ENCODE measurements around the gene RASSF7.

The RASSF7 gene

GRCh38 chr11:577611-577894 is 16.8 kb downstream of the RASSF7 start:
- CTCF ChIA-PET = interaction anchor here (0.6 kb wide), 1 partner anchor 353 kb away, joined by 3 read pairs; no protein-coding TSS in a partner anchor
- no peaks in the 10 kb centered on the region for H3K9me3 ChIP-seq (ENCODE audit: control insufficient read depth, insufficient read depth, low read depth, low read length)
- H3K4me3 ChIP-seq (ENCODE audit: low read depth, low read length) = peak overlapping the region; percentile 75
- no peak for TF ChIP-seq ZNF26 (tag by site-specific recombination; IDR thresholded peaks at IDR 0.05)
- TF ChIP-seq ZNF335 (tag by site-specific recombination; conservative IDR thresholded peaks at IDR 0.05) = peak; percentile 91
- peaks cover 5% of the 10 kb centered on the region for H3K4me1 ChIP-seq (ENCODE audit: control insufficient read depth, insufficient read depth, low read length)
- H3K27ac ChIP-seq (ENCODE audit: extremely low read depth, low read depth, low read length) = no peak overlapping the region
- POLR2A ChIA-PET = no interaction called here
- H3K36me3 ChIP-seq (ENCODE audit: control insufficient read depth in 2 of 2, insufficient read depth in 1 of 2, low read length in 2 of 2) = peaks cover 0 to 36% of the 10 kb centered on the region in 2 experiments; a peak in 2 of 3 replicates

GRCh38 chr11:578276-579035 is 17.7 kb downstream of the RASSF7 start:
- H3K9me3 ChIP-seq (ENCODE audit: control insufficient read depth, insufficient read depth, low read depth, low read length) = no peaks in the 10 kb centered on the region
- CTCF ChIA-PET = interaction anchor here (0.5 to 0.6 kb wide), 2 partner anchors 55 to 140 kb away, joined by 3 read pairs; no protein-coding TSS in a partner anchor
- peaks cover 3 to 43% of the 10 kb centered on the region in 2 experiments; a peak in 2 of 3 replicates for H3K36me3 ChIP-seq (ENCODE audit: control insufficient read depth in 2 of 2, insufficient read depth in 1 of 2, low read length in 2 of 2)
- peak overlapping the region; percentile 75 for H3K4me3 ChIP-seq (ENCODE audit: low read depth, low read length)
- peaks cover 5% of the 10 kb centered on the region for H3K4me1 ChIP-seq (ENCODE audit: control insufficient read depth, insufficient read depth, low read length)
- POLR2A ChIA-PET = interaction anchor here (0.8 kb wide), 1 partner anchor 24 kb away, joined by 3 read pairs; no protein-coding TSS in a partner anchor
- H3K27ac ChIP-seq (ENCODE audit: extremely low read depth, low read depth, low read length) = no peak overlapping the region
- TF ChIP-seq PRDM6 (tag by site-specific recombination; IDR thresholded peaks at IDR 0.05) = no peak
- TF ChIP-seq ZNF223 (tag by site-specific recombination; IDR thresholded peaks at IDR 0.05) = no peak
- TF ChIP-seq ZNF621 (tag by site-specific recombination; IDR thresholded peaks at IDR 0.05) = no peak
- TF ChIP-seq REPIN1 (tag by site-specific recombination; IDR thresholded peaks at IDR 0.05; ENCODE audit: low read depth) = no peak
- no peak for TF ChIP-seq PRDM10 (tag by site-specific recombination; IDR thresholded peaks at IDR 0.05)
- no peak for TF ChIP-seq SCRT1 (tag by site-specific recombination; IDR thresholded peaks at IDR 0.05; ENCODE audit: borderline replicate concordance)
- TF ChIP-seq PATZ1 (tag by site-specific recombination; IDR thresholded peaks at IDR 0.05) = no peak
- TF ChIP-seq PBX3 (CRISPR knock-in tag; IDR thresholded peaks at IDR 0.05) = no peak
- TF ChIP-seq ATF2 (tag by site-specific recombination; IDR thresholded peaks at IDR 0.05; ENCODE audit: low read depth) = no peak
- TF ChIP-seq MZF1 (tag by site-specific recombination; IDR thresholded peaks at IDR 0.05; ENCODE audit: borderline replicate concordance) = no peak
- no peak for TF ChIP-seq ZNF518A (tag by site-specific recombination; conservative IDR thresholded peaks at IDR 0.05; ENCODE audit: low read depth)
- TF ChIP-seq KLF8 (tag by site-specific recombination; IDR thresholded peaks at IDR 0.05) = no peak
- no peak for TF ChIP-seq ZFP41 (tag by site-specific recombination; IDR thresholded peaks at IDR 0.05; ENCODE audit: borderline replicate concordance)

All from HEK293 (cell line).